Neuron (in vitro differentiated cells): ENCODE data around the gene NDE1.
"Not testable (repeated sequence)": the region's sequence is repeated elsewhere in the genome, so short reads cannot be mapped to it uniquely, and the experiment has no call there.

Experiments
- H2AFZ ChIP-seq: one replicate; pipeline ENCODE4 v1.6.1; 2013; ENCODE audit warnings: low read depth, mild to moderate bottlenecking, inconsistent platforms, low read length, moderate library complexity
- H3K27me3 ChIP-seq: one replicate; pipeline ENCODE4 v1.6.1; 2013; ENCODE audit warnings: low read length; ENCODE audit not compliant: insufficient read depth
- H3K36me3 ChIP-seq: one replicate; pipeline ENCODE4 v1.6.1; 2013; ENCODE audit warnings: low read length; ENCODE audit not compliant: insufficient read depth
- H3K4me1 ChIP-seq: one replicate; pipeline ENCODE4 v1.6.1; 2013; ENCODE audit warnings: low read length; ENCODE audit not compliant: insufficient read depth
- H3K4me3 ChIP-seq: 2 replicates; pipeline ENCODE4 v1.5.1; 2013; ENCODE audit warnings: mild to moderate bottlenecking, low read length, moderate library complexity
- H3K9me3 ChIP-seq: one replicate; pipeline ENCODE4 v1.6.1; 2013; ENCODE audit warnings: low read length

Gene NDE1, protein sequence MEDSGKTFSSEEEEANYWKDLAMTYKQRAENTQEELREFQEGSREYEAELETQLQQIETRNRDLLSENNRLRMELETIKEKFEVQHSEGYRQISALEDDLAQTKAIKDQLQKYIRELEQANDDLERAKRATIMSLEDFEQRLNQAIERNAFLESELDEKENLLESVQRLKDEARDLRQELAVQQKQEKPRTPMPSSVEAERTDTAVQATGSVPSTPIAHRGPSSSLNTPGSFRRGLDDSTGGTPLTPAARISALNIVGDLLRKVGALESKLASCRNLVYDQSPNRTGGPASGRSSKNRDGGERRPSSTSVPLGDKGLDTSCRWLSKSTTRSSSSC

DNA sequence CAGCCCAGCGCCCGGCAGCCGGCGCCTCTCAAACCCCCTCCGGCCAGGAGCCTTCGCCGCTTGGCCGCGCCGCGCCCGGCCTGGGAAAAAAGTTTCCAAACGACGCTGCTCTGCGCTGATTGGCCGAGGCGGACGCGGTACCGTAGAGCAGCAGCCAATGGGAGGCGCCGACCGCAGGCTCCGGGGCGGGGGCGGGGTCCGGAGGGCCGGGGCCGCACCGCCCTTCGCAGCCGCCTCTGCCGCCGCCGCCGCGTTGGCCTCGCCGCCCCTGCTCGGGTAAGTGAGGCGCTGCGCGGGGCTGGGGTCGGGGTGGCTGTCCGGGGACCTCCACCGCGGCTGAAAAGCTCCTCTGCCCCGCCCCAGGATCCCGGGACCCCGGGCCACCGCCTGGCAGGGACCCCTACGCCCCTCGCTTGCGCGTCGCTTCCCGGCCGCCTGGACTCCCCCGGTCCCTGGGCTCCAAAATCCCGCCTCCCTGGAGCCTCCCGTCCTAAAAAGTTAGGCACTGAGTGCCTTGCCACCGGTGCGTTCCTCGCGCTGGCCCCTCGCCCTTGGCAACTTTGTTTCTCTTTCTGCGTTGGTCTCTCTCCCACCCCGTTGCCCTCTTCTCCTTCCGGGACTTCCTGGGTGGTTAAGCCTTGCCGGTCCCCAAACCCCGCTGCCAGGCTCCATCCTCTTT is at the start of gene NDE1:
TSS of gene NDE1 (plus strand) at position 227 of the 679 bp plus-strand sequence. CDS start 14,534 bp downstream, outside the sequence.
- Histone ChIP-seq H3K27me3 (no peaks in the 10 kb centered on the region), H3K9me3 (no peaks in the 10 kb centered on the region), H3K4me1 (peaks cover 12% of the 10 kb centered on the region), H3K4me3 (peak within 1 kb of the TSS; percentile 88), H3K36me3 (peaks cover 3% of the 10 kb centered on the region), H2AFZ (peak within 1 kb of the TSS; percentile 98)

DNA sequence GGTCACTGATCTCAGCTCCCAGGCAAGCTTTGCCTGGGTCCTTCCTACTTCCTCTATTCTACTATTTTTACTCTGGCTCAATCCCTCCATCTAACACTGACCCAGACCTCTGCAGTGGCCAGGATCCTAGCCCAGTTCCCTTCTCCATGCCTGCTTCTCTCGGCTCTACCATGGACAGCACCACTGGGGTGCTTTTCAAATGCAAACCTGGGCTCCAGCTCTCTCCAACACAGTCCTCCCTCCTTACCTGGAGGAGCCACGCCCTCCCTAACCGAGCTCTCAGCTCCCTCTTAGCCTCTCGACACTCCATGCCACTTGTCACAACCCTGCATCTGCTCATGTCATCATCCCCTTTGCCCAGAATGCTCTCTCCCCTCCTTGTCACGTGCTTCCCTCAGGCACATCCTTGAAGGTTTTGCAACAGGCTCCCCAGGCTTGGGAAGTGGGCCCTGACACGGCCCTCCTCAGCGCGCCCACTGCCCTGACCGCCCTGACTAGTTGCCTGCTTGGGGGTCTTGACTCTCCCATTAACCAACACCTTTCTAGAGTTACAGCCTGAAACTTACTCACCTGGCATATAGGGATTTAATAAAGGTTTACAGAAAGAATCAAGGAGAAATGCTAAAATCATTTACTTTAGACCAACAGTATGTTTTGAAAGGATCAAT is 48.7 kb upstream of the NDE1 start:
- Histone ChIP-seq H3K36me3 (peaks cover 97% of the 10 kb centered on the region), H3K4me1 (no peaks in the 10 kb centered on the region), H3K4me3 (no peak overlapping the region), H3K27me3 (no peaks in the 10 kb centered on the region), H3K9me3 (no peaks in the 10 kb centered on the region), H2AFZ (no peak overlapping the region)

DNA sequence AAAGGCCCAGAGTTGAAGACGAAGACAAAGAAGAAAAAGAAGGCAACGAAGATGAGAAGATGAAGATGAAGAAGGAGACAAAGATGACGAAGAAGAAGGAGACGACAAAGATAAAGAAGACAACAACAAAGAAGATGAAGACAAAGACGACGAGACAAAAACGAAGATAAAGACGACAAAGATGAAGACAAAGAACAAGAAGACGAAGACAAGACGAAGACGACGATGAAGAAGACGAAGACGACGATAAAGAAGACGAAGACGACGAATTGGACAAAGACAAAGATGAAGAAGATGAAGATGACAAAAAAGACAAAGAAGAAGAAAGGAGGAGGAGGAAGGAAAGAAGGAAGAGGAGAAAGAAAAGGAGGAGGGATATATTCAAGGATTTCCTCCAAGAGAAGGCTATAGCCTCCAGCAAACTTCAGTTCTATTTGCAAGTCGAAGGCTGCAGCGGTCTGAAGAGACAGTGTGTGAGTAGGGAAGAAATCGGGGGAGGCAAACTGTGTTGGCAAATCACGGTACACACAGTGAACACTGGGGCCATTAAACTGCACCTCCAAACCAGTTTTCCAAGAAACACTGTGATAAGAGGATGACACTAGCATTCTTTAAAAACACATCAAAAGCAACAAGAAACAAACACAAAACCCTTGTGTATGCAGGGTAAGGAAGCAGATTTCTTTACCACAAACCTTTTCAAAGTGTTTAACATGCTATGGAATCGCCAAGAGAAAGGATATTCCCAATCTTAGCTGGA is 47.6 kb upstream of the NDE1 start:
- Histone ChIP-seq H2AFZ (no peak overlapping the region), H3K4me3 (no peak overlapping the region), H3K27me3 (no peaks in the 10 kb centered on the region), H3K36me3 (peaks cover 95% of the 10 kb centered on the region), H3K4me1 (no peaks in the 10 kb centered on the region), H3K9me3 (no peaks in the 10 kb centered on the region)

DNA sequence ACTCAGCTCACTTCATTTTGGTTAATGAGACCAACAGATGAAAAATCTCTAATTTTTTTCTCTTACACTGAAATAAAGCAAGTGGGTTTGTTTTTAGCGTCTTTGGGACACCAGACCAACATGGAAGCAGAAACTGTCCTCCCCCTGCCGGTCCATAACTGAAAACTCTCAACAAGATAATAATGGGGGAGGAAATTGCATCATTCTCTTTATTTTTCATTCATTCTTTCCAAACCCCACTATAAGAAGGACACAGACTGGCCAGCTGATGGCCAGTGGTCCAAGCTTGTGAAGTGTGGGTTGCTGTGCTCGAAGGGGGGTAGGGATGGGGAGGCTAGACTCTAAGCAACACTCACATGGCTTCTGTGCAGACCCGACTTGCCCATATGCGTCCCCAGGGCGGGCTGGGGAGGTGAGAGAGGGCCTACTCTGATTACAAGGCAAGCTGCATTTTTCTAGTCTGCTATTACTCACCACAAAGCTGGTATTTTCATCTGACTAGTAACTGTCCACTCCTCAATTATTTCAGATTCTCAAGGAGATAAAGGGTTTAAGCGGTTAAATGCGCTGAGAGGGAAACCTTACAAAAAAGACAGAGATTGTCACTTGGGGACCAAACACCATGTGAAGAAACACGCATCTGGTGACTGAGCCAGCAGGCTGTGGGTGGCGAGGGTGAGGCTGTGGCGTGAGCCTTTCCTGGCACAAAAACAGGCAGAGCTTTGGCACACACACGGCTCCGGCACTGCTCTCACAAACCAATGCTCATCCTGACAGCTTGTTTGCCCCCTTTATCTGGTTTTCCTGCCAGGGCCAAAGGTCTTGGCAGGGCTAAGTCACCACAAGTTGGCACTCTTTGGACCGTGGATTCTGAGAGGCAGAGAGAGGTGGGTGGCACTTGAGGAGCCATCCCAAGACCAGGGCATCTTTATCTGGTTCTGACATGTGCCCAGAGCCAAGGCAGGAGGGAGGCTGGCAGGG is 45.3 kb upstream of the NDE1 start:
- Histone ChIP-seq H3K27me3 (no peaks in the 10 kb centered on the region), H3K36me3 (peaks cover 92% of the 10 kb centered on the region), H3K4me1 (no peaks in the 10 kb centered on the region), H2AFZ (no peak overlapping the region), H3K9me3 (no peaks in the 10 kb centered on the region), H3K4me3 (no peak overlapping the region)

DNA sequence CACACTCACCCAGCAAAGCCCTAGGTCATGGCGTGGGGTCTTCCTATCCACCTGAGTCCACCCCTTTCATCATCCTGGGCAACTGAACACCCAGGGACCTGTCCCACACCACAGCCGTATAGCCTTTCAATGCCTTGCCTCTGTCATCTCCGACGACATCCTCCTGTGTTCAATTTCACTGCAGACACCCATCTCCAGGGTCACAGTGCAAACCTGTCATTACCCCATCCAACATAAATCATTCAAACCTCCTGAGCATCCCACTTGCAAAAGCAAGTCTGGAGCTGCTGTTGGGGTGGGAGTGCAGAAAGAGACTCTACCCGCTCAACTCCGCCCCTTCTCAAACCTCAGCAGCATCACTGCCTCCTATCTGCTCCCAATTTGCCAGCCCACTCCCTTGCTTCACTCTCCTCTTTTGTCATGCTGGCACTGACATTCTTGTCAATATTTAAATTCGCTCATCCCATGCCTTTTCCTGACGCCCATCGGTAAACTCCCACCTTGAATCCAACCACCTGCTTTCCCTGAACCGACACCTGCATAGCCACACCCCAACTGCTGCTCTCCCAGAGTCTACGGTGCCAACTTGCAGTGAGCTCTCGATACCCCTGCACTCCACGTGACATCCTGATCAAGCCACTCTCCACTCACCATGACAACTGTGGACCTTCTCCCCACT is 44.1 kb upstream of the NDE1 start:
- H2AFZ ChIP-seq: no peak overlapping the region
- H3K27me3 ChIP-seq: no peaks in the 10 kb centered on the region
- no peaks in the 10 kb centered on the region for H3K9me3 ChIP-seq
- peaks cover 92% of the 10 kb centered on the region for H3K36me3 ChIP-seq
- H3K4me3 ChIP-seq: no peak overlapping the region
- H3K4me1 ChIP-seq: no peaks in the 10 kb centered on the region

DNA sequence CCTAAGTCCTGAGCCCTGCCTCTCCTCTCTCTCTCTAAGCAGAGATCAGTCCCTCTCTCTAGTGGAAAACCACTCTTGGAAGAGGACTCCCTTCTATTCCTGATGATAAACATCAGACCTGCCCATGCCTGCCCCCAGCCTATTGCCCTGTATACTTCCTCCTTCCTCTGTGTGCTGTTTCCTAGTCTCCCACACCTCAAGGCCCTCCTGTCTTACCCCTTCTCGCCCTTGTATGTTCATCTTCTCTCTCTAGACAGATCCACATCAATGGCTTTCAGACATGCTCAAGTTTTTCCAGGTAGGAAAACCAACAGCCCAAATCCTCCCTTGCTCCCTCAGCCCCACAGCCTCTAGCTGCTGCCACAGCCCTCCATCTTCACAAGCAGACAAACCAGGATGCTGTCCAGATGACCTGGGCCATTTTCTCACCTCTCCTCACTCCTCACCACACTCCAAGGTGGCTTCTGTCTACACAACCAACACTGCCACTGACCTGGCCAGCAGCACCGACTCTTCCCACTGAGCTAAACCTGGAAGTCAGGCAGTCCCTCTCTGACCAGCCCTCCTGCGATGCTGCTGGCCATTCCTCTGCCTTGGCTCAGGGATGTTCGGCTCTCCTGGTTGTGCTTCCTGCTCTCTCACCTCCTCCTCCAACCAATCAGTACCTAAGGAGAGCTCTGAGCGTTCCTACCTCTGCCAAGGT is 43.4 kb upstream of the NDE1 start:
- Histone ChIP-seq H3K36me3 (peaks cover 90% of the 10 kb centered on the region), H3K27me3 (no peaks in the 10 kb centered on the region), H3K4me3 (no peak overlapping the region), H2AFZ (no peak overlapping the region), H3K9me3 (no peaks in the 10 kb centered on the region), H3K4me1 (no peaks in the 10 kb centered on the region)

DNA sequence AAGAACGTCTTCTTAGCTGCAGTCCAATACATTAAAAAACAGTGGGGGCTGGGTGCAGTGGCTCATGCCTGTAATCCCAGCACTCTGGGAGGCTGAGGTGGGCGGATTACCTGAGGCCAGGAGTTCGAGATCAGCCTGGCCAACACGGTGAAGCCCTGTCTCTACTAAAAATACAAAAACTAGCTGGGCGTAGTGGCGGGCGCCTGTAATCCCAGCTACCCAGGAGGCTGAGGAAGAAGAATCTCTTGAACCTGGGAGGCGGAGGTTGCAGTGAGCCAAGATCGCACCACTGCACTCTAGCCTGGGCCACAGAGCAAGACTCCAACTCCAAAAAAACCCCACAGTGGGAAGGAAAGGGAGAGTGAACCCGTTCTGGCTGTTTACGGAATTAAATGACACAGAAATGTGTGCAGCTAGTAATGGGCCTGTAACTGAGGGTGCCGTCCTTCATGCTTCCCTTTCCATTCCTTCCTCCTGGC is 42.8 kb upstream of the NDE1 start:
- not testable (repeated sequence) for H3K4me1 ChIP-seq, H2AFZ ChIP-seq, H3K27me3 ChIP-seq, H3K4me3 ChIP-seq, H3K9me3 ChIP-seq
- H3K36me3 ChIP-seq: peaks cover 90% of the 10 kb centered on the region

DNA sequence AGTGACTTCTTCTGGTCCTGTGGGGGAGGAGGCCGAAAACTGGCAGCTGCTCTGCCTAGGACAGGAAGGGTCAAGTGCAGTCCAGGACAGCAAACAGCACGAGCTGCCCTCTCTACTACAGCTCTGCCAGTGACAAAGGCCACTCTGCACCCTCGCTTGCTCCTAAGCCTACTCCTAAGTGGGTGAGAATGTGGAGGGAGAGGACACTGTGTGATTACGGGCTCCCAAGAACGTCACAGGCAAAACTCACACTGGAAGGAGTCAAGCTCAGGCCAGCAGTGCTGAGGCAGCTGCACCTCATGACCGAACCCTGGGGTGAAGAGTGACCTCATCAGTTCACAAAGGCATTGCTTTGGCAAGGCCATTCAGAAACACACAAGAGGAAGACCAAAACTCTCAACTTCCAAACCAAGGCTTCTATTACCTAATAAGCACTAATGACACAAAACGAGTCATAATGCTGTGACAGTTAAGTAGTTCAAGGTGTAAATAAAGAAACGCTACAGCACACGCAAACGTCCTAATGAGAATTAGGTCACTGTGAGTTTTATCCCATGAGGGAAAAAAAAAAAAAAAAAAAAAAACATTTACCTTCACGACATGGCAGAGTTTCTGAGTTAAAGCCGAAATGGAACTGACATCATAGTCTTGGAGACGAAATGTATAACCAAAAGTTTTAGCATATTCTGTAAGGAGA is 42.2 kb upstream of the NDE1 start:
- Histone ChIP-seq H3K27me3 (no peaks in the 10 kb centered on the region), H3K4me1 (no peaks in the 10 kb centered on the region), H3K36me3 (peaks cover 90% of the 10 kb centered on the region), H3K4me3 (no peak overlapping the region), H2AFZ (no peak overlapping the region), H3K9me3 (no peaks in the 10 kb centered on the region)

DNA sequence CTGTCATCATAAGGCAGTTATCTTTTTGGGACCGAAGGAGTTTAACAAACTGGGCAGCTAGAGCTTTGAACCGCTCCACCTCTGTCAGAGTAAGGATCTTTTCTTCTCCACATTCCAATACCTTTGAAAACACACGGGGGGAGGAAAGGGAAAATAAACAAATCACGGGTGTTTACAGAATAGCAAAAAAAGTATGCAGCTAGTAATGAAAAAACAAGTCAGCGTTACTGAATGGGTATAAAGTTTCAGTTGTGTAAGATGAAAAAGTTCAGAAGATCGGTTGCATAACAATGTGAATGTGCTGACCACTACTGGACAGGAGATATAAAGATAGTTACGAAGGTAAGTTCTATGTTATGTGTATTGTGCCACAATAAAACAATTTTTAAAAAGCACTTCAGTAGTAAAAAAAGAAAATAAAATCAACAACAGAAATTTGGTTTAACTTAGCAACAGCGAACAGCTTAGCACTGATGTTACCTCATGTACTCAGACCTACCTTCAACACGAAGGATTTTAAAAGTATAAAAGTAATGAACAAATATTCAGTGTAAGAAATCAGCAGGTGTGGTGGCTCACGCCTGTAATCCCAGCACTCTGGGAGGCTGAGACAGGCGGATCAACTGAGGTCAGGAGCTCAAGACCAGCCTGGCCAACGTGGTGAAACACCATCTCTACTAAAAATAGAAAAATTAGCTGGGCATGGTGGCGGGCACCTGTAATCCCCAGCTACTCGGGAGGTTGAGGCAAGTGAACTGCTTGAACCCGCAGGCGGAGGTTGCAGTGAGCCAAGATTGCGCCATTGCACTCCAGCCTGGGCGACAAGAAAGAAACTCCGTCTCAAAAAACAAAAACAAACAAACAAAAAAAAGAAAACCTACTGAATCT is 41.4 kb upstream of the NDE1 start:
- peaks cover 86% of the 10 kb centered on the region for H3K36me3 ChIP-seq
- no peaks in the 10 kb centered on the region for H3K27me3 ChIP-seq
- H3K9me3 ChIP-seq: no peaks in the 10 kb centered on the region
- H3K4me3 ChIP-seq: no peak overlapping the region
- no peak overlapping the region for H2AFZ ChIP-seq
- H3K4me1 ChIP-seq: no peaks in the 10 kb centered on the region

DNA sequence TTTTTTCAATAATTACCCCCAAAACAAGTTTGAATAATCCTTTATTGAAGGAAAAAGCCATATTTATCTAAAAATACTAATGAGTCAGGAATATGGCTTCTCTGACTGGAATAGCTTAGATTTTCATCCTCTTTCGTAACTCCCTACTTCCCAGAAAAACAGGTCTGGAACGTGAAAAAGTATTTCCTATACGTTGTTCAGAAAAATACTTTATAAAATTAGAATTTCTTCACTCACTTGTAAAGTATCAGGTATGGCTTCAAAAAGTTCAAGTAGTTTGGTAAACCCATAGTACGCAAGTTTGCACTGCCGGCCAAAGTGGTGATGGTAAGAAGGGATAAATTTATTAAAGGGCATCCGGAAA is 40.8 kb upstream of the NDE1 start:
- H2AFZ ChIP-seq: no peak overlapping the region
- H3K27me3 ChIP-seq: no peaks in the 10 kb centered on the region
- H3K36me3 ChIP-seq: peaks cover 83% of the 10 kb centered on the region
- no peak overlapping the region for H3K4me3 ChIP-seq
- H3K4me1 ChIP-seq: no peaks in the 10 kb centered on the region
- no peaks in the 10 kb centered on the region for H3K9me3 ChIP-seq
